Muscle of arm (tissue), 12 donors: ENCODE data around the gene SLC39A2. TPM values are rescaled to one million over a fixed set of nuclear protein-coding genes. Genes with fewer than 3 reads are reported as not detected.
"Not testable (repeated sequence)": the region's sequence is repeated elsewhere in the genome, so short reads cannot be mapped to it uniquely, and the experiment has no call there.

ENCODE experiments used
- DNase-seq: peaks from one replicate; pipeline ENCODE4 v3.0.0-alpha.2; 2013
- polyA plus RNA-seq, 12 donors: library from polyadenylated mRNA; unstranded; fragments of 120-200 nt; gene quantifications; one replicate each; pipeline ENCODE4 v1.2.1, GENCODE V29; 2013; ENCODE audit not compliant: insufficient read length in 12 of 12

Gene SLC39A2
- polyA plus RNA-seq, 12 donors, result 0.15 to 1.6 (median 0.81) TPM; not detected in 8

DNA sequence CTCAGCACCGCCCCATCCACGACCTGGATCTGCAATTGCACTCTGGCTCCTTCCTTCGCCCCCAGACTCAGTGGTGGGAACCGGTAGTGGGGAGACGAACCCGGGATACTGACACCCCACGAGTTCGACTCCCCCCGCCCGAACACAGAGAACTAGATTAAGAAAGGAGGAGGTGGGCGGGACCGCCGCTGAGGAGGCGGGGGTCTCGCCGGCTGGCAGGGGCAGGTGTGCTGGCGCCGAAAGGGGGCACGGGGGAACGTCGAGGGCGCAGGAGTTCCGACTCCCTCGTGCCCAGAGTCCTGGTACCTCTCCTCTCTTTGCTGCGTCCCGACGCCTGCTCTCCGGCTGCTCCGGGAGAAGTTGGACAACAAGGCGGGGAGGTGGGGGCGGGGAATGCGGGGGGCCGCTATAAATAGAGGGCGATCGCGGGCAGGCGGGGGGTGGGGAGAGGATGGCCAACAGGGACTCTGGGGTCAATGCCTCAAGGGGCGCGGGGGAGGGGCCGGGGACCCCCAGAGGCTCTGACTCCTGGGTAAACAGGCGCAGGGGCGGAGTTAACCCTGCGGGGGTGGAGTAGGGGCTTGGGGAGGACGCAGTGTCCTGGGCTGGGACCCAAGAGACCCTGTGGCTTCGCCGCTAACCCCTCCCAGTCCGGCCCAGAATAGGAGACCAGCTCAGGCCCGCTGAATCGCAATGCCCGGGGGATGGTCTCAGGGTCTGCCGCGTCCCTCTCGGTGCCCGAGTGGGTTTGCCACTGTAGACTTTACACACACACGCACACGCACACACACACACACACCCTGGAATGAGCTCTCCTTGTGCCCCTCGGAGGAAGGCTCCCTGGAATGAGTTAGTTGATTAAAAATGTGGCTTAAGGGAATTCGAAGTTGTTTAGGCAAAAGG lies 26.5 kb downstream of the SLC39A2 start:
- DNase-seq, result no peak

DNA sequence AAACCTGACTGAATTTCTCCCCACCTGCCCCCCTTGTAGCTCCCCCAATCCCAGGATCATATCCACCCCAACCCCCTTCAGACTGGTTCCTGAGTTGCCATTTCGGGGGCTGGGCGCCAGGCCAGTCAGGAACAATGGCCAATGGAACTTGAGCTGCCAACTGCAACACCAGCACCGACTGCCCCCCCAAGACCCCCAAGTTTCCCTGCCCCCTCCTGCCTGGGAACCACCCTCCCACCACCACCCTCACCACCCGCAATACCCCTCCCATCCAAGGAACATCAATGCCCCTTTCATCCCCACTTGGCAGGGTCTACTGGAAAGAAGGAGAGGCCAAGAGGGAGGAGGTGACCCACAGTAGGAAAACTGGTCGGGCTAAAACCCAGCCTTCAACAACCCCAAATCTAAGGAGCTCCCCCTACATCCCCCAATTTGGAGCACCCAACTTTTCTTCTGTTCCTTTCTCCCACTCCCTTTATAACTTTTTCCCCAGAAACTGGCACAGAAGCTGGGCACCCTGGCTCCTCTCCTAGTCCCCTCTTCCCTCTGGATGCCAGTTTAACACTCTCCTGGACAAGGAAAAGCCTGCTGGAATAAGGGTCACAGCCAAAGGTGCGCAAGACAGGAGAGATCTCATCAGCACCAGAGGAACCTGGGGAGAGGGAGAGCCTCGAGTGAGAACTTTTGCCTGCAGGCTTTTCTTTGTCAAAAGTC lies 27.3 kb downstream of the SLC39A2 start:
- DNase-seq, result no peak

DNA sequence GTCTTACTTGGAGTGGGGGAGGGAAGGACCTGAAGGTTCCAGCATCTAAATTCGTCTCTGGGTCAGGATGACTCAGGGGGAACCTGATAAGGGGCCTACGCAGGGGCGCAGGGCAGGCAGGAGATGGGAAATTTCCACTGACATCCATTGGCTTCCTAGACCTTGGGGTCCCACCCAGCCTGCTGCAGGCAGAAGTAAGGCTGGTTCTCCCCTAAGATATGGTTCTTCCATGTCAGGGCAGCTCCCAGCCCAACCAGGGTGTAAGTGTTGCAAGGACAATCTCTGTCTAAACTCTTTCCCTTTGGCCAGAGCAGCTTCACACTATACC lies 27.9 kb downstream of the SLC39A2 start:
- DNase-seq, result no peak

DNA sequence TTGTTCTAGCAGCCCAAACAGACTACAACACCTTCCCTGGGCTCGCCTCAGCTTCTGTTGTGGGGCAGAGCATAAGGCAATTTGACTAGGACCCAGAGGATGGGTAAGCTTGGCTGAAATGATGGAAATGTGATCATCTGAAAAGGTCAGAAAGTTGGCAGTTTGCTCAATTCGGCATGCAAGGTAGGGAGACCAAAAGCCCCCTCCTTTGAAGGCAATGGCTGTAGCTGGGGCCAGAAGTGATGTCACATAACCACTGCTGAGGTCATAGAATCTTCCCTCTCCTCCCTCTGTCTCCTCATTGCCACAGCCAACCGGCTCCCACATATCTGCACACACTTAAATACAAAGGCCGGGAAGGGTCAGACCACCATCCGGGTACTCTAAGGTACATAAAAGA lies 30.8 kb downstream of the SLC39A2 start, which contains the start of gene TPPP2:
Gene TPPP2, plus strand, starts transcription at position 301 of the 400 bp plus-strand sequence. CDS start 365 bp downstream, outside the sequence.
- DNase-seq, result no peak

DNA sequence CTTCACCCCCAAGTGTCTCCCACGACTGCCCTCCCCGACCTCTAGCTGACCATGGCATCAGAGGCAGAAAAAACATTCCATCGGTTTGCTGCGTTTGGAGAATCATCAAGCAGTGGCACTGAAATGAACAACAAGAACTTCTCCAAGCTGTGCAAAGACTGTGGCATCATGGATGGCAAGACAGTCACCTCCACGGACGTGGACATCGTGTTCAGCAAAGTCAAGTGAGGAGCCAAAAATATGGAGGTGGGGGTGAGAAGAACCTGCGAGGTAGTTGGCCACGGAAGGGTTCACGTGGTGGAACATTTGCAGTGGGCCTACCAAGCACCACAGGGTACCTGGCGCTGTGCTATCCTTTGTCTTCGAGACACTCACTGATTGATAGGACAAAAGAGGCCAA lies 31.4 kb downstream of the SLC39A2 start:
- no peak for DNase-seq

DNA sequence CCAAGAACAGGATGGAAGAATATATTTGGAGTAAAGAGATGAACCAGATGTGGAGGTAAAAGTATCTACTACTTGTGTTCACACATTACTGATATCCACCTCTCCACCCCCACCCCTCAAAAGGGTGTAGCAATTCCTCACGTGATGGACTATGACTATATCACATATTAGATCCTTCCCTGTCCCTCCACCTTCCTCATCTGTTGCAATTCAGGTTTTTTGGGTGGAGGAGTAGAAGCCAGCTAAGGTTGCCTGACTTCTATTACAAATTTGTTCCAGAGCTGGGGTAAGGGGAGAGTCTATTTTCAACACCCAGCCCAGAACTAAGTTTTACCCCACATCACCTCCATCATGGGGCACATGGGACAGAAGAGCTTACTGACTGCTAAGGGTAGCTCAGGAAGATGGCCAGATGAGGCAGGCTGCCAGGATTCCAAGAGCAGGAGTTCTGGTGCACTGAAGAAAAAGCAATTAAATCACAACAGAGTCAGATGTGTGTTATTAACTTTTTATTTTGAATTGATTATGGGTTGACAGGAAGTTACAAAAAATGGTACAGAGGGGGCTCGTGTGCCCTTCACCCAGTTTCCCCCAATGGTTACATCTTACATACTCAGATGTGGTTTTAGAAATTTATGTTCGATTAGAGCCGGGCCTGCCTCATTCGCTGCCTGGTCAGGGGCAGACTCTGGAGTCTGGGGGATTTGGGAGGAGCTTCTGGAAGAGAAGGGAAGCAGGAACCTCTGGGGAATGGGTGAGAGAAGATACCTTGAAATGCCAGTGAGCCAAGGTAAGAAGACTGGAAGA lies 33.4 kb downstream of the SLC39A2 start:
- no peak for DNase-seq

DNA sequence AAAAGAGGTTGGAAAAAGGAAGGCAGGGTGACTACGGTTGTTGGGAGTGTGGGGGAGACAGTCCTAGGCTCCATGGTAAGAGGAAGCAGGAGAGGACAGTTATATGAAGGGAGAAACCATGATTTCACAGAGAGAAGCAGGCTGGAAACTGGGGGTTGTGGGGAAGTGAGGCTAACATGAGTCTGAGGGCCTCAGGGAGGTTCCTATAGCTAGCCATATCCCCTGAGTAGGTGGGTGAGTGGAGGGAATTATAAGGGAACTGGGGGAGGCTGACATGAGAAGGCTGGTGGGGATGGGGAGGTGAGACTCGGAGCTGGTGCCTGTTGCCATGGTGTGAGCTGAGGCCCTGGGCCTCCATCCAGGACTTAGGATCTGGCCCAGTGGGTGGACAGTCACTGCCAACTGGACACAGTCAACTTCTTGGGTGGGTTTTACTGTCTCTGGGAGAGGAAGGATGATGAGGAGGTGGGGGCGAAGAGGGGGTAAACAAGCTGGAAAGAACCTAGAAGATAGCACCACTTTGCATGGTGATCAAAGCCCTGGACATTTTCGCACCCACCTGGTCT lies 34.1 kb downstream of the SLC39A2 start:
- DNase-seq, result no peak

DNA sequence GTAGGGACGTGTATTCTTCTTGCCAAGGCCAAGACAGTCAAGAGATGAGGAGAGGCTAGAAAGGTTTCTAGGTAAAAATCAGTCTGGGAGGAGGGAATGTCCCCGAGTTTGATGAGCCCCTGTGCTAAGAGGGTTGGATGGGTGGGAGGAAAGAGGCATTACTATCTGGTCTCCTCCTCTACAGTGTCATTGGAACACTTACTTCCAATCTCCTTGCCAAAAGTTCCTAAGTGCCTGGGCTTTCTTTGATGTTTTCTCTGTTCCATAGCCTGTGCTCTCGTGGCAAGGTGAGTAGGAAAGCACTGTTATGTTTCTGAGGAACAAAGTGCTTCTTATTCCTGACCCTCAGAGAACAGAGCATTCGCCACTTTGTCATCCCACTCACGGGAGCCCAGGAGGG lies 35.6 kb downstream of the SLC39A2 start, which contains the start of gene RNASE13:
Gene RNASE13, minus strand, starts transcription at position 101 of the 400 bp plus-strand sequence. CDS start 519 bp downstream, outside the sequence.
- no peak for DNase-seq

DNA sequence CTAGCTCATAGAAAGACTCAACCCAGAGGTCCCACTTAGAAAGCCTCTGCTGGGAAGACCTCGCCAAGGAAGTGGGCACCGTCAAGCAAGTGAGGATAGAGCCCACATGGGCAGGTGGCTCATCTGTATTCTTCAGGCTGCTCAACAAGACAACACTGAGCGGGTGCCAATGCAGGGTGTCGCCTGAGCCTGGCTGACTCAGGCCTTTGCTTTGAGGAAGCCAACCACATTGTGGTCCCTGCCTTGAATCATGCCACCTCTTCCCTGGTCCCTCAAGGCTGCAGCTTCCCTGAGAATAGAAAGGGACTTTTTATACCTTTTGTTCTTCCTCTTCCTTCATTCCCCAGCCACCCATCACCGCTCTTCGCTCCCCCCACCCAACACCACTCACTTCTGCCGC lies 37.7 kb downstream of the SLC39A2 start:
- no peak for DNase-seq

DNA sequence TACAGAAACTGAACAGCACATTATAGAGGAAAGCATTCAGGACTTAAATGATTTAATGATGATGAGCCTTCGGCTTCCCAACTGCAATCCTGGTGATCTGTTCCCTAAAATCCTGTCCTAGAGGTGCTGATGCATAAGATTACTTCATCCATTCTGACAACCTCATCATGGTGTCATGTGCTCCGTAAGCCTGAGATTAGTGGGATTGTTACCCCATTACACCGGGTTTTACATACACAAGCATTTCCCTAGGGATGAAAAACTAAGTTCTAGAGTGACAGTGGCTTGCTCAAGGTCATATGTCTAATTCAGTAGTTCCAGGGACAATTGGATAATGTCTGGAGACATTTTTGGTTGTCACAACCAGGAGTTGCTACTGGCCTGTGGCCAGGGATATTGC lies 38.1 kb downstream of the SLC39A2 start:
- DNase-seq, result no peak

DNA sequence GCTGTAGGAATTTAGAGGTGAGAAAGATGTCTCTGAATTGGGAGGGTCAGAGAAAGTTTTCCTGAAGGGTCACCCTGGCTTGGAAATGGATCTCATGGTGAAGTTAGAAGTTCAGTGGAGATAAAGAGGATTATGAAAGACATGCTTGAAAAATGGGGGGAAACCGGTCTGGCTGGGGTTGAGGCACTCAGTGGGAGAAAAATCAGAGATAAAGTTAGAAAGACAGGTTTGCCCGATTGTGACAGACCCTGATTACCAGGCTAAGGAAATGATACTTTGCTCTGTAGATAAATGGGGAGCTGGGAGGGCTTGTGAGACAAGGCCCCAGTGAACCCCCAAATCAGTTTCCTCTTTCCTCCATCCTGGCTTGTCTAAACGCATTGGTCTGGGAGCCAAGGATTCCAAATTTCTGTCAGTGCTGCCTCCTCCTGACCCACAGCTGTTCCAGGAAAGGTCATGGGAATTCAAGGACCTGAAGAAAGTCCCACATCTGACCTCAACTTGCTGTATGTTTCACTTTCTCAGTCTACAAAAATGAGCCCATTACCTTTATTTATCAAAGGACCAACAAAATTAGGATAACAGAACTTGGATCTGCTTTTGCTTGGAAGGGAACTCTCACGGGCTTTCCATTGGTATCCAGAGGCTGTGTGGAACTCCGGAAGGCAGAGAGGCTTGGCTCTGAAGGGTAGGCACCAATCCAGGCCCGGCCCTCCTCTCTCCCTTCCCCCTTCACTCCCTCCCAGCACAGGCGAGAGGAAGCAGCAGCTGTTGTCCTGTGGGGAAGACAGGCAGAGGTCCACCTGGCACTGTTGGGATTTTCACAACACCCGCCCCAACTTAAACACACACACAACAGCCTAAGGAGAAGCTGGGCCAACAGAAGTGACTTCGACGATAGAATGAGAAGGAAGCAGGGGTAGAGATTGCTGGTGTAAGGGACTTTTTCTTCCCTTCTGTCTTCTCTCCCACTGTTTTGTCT lies 39.6 kb downstream of the SLC39A2 start:
- peak; percentile 92 for DNase-seq

DNA sequence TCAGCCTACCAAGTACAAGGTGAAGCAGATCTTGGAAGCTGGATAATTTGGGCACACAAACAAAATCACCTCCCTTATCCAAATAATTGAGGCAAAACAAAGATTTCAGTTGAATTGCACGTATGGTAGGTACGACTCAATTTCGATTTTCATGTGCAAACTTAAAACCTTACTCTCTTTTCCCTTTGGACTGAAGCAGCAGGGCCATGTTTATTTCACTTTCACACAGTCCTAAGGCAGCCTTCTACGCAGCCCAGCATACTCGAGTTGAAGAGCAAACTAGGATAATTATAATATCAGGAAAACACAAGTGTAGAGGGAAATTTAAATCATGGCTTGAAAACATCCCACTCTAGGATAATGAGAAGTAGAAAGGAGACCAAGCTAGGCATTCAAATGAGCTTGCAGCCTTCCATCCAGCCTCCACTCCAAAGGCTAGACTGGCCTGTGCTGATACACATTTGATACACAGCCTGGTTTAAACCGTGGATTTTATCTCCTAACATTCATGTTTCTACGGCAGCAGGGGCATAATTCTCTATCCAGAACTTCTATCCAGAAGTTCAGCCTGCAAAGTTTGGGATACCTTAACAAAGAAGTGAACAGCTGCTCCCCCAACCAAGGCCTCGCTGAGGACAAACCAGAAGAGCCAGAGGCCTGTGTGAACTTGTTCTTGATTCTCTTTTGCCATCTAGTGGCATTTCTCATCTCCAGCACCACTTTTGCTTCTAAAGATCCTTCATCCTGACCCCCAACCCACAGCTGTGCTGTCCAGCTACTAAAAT lies 40.7 kb downstream of the SLC39A2 start:
- peak; percentile 80 for DNase-seq

DNA sequence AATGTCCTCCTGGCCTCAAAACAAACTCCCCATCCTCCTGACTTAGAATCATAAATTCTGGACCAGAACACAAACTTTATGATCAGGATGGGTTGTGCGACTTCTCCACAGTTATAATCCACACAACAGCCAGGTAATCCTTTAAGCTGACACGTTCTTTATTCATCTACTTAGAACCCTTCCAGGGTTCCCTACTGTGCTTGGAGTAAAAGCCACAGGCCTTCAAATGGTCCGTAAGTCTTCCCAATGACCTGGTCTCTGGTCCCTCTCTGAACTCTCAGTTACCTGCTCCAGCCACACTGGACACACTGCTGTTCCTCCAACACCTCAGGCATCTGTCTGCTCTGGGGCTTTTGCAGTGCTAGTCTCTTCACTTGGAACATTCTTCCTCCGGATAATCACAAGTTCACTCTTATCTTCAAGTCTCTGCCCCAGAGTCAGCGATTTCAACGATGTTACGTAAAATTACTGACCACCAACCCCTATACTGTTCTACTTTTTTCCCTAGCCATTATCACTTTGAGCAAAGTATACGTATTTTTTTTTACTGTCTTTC lies 41.4 kb downstream of the SLC39A2 start:
- DNase-seq, result no peak

DNA sequence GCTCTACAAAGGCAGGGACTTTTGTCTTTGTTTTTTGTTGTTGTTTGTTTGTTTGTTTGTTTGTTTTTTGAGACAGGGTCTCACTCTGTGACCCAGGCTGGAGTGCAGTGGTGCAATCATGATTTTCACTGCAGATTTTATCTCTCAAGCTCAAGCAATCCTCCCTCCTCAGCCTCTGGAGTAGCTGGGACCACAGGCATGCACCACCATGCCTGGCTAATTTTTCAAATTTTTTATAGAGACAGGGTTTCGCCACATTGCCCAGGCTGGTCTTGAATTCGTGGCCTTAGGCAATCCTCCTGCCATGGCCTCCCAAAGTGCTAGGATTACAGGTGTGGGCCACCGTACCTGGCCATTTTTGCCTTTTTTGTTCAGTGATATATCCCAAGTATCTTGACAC lies 41.8 kb downstream of the SLC39A2 start:
- not testable (repeated sequence) for DNase-seq

DNA sequence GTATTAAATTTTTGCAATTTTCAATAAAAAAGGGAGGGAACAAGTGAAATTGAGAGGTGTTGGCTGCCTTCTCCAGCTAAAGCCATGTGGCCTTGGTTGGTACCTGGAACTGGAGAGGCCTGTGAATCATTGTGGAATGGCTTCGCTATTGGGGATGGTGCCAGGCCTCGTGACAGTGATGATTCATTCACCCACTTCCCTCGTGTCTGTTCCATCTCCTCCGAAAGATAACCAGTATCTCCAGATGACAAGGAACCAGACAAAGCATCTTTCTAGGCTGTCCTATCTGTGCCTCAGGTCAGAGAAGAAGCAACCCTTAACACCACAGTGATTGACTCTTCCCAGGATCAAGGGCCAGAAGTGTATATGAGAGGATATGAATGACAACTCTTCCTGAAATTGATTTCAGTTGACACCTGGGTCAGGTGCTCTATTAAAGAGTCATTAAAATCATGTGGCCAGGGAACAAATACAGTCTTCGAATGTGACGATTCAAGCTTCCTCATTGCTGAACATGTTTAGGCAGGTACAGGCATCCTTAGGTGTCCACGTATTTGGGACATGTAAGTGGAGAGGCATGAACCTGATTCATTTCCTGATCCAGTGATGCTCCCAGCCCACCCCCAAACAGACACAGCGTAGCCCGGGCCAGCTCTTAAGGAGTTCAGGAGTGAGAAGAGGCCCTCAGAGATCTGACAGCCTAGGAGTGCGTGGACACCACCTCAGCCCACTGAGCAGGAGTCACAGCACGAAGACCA lies 42.8 kb downstream of the SLC39A2 start, which contains the start of gene RNASE7:
Gene RNASE7, plus strand, starts transcription at position 687 of the 758 bp plus-strand sequence. CDS start 631 bp downstream, outside the sequence.
- no peak for DNase-seq

DNA sequence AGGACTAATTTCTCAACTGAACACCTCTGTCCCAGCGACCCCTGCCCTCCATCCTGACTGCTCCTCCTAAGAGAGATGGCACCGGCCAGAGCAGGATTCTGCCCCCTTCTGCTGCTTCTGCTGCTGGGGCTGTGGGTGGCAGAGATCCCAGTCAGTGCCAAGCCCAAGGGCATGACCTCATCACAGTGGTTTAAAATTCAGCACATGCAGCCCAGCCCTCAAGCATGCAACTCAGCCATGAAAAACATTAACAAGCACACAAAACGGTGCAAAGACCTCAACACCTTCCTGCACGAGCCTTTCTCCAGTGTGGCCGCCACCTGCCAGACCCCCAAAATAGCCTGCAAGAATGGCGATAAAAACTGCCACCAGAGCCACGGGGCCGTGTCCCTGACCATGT lies 43.8 kb downstream of the SLC39A2 start:
- no peak for DNase-seq

DNA sequence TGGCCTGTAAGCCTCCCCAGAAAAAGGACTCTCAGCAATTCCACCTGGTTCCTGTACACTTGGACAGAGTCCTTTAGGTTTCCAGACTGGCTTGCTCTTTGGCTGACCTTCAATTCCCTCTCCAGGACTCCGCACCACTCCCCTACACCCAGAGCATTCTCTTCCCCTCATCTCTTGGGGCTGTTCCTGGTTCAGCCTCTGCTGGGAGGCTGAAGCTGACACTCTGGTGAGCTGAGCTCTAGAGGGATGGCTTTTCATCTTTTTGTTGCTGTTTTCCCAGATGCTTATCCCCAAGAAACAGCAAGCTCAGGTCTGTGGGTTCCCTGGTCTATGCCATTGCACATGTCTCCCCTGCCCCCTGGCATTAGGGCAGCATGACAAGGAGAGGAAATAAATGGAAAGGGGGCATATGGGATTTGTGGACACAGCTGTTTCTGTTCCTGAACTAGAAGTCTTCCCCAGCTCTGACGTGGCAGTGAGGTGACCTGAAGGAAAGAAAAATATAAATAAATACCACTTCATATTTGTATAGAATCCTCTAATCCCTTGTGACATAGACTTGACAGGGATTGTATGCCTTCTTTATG lies 44.4 kb downstream of the SLC39A2 start:
- no peak for DNase-seq
